ENCODE measurements around the gene MAPRE2.

DNA sequence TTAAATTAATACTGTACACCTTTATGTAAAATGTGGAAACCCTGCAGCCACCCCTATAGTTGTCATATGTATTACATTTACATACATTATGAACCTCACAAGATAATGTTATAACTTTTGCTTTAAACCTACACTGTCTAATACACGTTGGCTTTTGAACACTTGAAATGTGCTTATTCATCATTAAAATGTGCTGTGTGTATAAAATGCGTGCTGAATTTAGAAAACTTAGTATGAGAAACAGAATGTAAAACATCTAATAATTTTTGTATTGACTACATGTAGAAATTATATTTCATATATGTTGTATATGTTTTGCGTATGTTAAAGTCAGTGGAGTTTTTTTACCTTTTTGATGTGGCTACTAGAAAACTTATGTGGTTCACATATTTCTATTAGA is 68.8 kb downstream of the MAPRE2 start:
- TF ChIP-seq, protein P1, sequence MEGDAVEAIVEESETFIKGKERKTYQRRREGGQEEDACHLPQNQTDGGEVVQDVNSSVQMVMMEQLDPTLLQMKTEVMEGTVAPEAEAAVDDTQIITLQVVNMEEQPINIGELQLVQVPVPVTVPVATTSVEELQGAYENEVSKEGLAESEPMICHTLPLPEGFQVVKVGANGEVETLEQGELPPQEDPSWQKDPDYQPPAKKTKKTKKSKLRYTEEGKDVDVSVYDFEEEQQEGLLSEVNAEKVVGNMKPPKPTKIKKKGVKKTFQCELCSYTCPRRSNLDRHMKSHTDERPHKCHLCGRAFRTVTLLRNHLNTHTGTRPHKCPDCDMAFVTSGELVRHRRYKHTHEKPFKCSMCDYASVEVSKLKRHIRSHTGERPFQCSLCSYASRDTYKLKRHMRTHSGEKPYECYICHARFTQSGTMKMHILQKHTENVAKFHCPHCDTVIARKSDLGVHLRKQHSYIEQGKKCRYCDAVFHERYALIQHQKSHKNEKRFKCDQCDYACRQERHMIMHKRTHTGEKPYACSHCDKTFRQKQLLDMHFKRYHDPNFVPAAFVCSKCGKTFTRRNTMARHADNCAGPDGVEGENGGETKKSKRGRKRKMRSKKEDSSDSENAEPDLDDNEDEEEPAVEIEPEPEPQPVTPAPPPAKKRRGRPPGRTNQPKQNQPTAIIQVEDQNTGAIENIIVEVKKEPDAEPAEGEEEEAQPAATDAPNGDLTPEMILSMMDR (conservative IDR thresholded peaks at IDR 0.05) = no peak
- TF ChIP-seq EZH2 (IDR thresholded peaks at IDR 0.05; ENCODE audit: low read depth) = no peak

Measured in PC-9 (cell line).